HG03060 (cell line): ENCODE results near the gene SAP30BP.

Experiments used
- ATAC-seq: cut with Tn5 transposase; IDR thresholded peaks from one replicate; pipeline ENCODE4 v1.9.1; 2021; ENCODE audit warnings: low read depth, moderate number of reproducible peaks; ENCODE audit not compliant: unreplicated experiment

The SAP30BP gene

DNA sequence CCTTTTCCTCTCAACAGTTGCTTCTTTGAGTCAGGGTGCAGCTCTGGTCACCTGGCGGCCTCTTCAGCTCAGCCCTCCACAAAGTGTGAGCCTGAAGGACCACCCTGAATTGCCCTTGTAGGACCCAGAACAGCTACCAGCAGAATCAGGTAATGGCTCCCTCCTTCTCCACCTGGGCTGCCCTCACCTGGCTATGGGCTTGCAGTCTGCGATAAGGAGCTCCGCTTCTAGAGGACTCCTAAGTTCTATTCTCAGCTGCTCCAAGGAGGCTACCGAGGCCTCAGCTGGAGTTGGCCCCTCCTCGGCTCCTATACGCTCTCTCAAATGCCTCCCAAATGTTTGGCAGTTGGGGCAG is 20.5 kb upstream of the SAP30BP start:
- no peak for ATAC-seq

DNA sequence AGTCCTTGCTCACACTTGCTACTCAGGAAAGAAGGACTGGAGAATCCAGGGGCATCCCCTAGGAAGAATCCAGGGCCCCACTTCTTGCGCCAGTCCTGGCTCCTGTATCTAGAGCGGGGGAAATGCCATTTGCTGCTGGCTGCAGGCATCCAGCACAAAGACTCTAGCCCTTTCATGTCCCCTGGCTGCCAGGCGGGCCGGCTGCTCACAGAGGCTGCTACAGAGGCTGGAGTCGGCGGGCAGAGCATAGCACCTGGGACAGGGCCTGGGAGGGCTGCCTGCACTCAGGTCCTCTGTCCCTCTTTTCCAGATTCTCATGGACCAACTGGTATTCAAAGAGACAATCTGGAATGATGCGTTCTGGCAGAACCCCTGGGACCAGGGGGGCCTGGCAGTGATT is 20.1 kb upstream of the SAP30BP start:
- ATAC-seq: no peak

DNA sequence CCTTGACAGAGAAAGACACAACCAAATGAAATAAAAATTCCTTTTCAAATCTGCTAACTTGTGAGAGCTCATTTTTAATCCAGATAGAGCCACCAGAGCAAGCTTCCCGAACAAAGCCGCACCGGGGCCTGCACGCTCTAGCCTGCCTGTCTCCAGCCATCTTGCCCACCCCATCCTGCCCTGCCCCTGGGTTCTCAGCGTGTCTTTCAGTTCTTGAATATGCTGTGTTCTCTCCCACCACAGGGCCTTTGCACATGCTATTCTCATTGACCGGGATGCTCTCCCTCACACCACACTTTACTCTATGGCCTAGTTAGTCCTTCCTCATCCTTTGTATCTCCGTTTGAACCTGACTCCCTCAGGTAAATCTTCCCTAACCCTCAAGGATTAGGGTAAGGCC is 19.2 kb upstream of the SAP30BP start:
- ATAC-seq: no peak

DNA sequence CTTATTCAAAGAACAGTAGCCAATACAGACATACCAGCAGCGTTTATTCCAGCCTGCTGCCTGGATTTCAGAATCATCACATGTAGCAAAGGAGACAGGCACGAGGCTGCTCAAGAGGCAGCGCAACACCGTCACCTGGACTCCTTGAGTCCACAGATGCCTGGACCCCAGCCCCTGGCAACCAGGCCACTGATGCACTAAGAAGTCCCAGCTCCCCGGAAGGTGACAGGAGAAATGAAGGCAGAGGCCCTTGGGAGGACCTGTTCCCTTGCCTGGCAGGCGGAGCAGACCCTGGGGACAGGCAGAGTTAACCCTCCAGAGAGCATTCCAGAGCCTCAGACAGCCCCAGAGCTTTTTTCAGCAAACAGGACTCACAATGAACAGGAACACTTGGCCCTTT is 17.5 kb upstream of the SAP30BP start:
- ATAC-seq: no peak

DNA sequence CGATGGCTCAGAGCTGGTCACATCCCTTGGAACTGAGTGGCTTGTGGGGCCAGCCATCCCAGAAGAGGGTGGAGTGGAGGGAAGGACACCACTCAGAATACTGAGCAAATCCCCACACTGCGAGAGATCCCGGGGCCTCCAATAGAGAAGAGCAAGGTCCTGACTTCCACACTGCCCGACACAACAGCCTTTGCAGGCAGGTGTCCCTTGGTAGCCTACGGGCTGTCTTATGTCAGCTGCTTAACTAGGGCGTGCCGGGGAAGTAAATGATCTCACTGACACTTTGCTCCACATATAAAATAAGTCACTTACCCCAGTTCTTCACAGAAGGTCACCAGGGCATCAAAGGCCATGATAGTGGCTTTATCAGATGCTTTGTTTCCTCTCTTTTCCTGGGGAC is 16.3 kb upstream of the SAP30BP start:
- ATAC-seq: no peak

DNA sequence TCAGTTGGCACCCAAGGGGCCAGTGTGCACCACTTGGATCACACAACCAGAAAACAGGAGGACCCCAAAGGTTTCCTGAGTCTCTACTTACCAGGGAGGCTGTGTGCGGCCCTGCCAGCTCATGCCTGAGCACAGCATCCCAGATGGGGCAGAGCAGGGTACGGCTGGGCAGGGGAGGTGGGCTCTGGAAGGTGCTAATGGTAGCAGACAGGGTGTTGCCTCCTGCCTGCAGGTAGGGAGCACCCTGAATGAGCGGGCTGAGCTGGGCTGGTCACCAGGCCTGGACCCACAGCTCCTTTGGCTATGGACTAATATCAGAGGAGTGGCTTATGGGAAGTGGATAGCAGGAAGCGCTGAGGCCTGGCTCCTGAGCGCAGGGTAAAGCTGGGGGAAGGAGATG is 14.8 kb upstream of the SAP30BP start:
- ATAC-seq: no peak

DNA sequence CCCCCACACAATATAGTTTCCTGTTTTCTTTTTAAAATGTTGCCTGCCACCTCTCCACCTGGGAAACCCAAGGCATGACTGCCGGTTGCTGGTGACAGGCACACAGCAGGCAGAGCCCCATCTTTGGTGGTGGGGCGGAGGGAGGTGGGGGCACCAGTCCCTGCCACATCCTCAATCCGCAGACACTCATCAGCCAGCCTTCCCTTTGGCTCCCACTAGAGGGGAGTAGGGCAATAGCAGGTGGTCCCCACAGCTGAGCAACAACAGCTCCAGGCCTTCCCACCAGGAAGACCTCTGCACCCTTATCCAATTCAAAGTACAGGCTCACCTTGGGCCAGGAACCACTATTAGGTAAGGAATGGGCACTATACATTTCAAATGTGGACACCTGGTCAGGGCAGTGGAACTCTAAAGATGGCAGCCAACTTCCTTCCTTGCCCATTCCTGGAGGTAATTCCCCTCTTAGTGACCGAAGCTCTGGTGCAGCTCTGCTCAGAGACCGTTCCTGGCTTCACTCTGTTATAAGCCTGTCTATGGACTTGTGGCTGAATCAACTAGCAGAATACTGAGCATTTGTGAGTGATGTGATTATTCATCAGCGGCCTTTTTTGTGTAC is 14.1 kb upstream of the SAP30BP start:
- no peak for ATAC-seq

DNA sequence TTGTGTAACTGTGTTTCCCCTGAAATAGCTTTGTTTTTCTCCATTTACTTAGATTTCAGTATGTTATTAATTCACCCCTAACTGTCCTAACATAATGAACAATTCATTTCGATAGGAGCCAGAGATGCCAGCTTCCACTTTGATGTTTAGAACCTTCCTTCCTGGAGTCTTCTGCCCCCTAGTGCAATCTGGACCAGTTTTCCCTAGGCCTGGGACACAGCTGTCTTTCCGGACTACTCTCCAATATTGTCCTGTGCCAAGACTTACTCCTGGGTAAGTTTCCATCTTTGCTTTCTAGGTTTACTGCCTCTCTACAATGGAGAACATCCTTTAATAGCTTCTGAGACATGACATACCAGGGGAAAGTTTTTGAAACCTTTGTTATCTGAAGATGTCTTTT is 13.0 kb upstream of the SAP30BP start:
- no peak for ATAC-seq

DNA sequence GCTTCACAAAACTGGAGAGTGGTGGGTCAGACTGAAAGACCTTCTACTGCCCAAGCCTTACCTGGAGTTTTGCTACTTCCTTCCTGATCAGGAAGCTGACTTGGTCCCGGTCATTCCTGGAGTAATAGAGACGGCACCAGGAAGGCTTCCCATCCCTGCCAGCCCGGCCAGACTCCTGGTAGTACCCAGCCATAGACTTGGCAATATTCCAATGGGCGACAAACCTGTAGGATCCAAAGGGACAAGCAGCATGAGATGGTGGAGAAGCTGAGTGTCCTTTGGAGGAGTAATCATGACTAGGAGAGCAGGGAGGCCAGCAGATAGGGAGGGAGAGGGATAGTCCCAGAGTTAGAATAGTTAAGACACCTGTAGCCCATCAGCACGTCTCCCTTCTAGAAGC is 8.9 kb upstream of the SAP30BP start:
- ATAC-seq: no peak

DNA sequence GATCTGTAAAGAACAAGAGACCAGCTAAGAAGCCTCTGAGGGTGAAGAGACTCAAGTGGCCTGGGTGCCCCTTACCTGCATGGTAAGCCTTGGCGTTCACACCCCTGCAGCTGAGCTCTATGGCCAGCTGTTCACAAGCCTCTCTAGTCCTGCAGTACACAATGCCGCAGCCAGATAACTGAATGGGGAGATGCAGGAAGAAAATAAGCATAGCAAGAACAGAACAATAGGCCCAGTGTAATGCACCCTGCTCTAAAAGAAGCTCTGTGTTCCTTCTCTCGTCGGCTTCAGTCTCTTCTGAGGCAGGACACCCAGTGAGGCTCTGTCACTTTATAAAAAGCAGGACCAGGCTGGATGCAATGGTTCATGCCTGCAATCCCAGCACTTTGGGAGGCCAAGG is 5.6 kb upstream of the SAP30BP start:
- ATAC-seq: no peak

DNA sequence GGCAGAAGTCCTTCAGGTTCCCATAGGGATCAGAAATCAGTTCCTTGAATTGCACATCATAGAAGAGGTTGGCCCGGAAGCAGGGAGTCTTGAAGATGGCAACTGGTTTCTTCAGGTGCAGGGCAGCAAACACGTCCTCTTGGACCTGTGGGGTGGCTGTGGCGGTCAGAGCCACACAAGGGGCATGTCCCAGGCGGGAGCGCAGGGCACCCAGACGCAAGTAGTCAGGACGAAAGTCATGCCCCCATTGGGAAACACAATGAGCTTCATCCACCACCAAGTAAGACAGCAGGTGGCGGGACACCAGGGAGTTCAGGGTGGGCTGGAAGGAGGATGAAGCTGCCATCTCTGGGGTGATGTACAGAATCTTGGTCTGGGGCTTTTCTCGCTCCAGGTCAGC is 4.6 kb upstream of the SAP30BP start:
- ATAC-seq: no peak

DNA sequence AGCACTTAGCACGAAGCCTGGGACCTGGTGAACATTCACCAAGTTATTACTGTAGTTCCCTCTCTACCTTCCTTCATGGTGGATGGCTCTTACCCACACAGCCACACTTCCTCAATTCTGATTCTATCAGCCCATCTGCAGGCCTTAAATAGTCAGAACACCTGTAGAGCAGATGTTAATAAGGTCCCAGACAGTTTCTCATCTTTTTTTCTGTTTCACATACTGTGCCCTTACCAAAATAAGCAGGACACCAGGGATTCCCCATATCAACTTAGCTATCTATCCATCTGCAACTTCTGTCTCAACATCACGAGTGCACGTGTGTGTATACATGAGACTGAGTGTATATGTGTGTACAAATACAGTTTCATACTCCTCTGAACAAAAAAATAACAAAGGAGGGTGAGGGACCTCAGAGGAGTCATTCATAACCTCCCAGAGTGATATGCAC is 3.0 kb upstream of the SAP30BP start:
- ATAC-seq: peak; percentile 49

DNA sequence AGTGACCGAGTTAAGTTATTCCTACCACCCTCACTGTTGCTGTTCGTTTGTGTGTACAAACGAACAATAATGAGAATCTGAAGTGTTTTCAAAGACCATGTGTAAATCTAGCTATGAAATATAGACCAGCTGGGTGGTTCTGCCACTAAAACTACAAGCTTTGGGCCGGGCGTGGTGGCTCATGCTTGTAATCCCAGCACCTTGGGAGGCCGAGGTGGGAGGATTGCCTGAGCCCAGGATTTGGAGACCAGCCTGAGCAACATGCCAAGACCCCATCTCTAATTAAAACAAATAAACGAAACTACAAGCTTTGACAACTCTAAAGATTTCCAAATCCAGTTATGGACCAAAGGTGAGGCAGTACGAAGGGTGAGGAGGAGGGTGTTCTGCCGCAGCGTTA is 1.2 kb upstream of the SAP30BP start:
- ATAC-seq: no peak

DNA sequence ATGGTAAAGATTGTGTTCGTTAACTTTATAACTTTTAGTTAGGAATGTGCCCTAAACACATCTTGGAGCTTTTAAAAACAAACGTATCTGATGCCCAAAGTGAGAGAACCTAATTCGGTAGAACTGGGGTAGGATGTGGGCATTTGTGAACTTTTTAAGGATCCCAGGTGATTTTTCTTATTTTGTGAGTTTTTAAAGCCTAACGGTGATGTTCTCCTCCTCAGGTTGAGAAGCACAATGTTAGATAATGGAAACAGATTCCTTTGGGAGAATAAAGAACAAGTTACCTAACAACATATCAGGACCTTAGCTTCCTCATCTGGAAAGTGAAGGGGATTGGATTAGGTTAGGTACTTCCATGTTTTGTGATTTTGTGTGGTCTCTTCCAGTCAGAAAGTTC is 687 bp downstream of the SAP30BP start:
- no peak for ATAC-seq

DNA sequence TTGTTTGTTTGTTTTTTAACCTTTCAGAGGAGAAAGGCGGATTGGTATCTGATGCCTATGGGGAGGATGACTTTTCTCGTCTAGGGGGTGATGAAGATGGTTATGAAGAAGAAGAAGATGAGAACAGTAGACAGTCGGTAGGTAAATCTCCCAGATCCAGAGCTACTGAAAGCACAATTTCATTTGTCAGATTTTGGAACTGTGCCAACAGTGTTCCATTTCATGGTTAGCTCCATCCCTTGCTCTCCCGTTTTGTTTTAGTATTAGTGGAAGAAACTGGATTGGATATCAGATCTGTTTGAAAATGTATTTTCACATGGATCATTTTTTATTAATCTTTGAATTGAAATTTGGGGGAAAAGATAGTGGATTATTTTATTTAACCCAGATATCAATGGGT is 1.4 kb downstream of the SAP30BP start:
- no peak for ATAC-seq

DNA sequence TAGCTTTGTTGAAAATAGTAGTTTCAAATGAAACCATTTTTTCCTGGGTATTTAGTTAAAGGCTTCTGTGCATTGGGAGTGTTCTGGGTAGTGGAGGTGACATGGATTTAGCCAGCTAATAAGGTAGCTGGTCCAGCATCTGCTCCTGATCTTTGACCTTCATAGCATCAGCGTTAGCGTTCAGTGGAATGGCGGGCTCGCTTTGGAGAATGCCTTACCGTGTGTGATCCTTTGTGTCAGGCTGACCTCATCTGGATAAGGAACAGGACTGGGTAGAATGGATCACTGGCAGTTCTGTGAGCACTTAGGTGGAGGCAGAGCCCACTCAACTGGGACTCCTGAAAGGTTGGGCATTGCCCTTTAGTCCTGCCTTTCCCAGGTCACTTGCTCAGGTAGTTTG is 3.7 kb downstream of the SAP30BP start:
- no peak for ATAC-seq

DNA sequence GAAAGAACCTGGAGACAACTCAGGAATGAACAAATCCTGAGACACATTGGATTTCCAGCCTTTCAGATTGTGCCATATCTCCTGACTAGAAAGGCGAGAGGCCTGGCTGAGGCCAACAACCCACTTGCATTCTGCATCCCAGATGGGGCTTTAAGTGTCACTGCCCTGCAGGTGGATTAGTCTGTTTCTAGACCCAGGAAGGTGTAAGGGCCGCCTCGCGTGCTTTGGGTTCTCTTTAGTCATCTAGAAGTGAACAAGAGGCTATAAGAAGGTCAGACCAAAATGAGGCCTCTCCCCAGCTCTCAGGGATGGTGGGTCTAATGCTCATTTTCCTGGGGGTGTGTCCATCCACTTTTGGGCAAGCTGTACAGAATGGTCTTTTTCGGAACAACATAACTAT is 4.9 kb downstream of the SAP30BP start:
- no peak for ATAC-seq

DNA sequence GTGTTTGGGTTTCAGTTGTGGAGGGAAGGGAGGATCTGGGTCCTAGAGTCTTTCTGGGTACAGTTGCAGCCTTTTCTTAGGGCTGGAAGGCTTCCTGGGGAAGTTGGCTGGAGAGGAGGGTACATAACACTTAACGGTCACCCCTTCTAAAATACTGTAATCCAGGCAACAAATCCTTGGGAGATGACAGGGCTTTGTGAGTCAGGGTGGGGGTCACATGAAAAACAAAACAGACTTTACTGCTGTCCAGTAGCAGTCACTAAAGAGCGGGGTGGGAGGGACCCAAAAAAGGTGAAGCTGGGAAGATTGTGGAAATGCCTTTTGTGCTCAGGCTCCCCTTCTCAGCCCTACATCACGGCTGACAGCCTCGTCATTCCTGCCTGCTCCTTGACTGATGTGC is 6.3 kb downstream of the SAP30BP start:
- ATAC-seq: no peak

DNA sequence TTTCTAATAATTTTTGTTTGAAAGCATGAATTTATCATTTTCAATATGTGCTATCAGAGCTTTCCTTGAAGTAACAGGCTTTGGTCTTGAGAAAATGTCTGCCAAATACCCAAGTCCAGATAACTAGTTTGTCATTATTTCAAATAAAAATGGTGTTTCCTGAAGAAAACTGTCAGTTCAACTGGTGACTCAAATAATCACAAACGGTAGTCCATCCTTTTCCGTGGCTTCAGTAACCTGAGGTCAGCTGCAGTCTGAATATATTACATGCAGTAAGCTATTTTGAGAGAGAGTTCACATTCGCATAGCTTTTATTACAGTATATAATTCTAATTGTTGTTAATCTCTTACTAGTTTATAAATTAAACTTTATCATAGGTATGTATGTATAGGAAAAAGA is 9.3 kb downstream of the SAP30BP start:
- no peak for ATAC-seq

DNA sequence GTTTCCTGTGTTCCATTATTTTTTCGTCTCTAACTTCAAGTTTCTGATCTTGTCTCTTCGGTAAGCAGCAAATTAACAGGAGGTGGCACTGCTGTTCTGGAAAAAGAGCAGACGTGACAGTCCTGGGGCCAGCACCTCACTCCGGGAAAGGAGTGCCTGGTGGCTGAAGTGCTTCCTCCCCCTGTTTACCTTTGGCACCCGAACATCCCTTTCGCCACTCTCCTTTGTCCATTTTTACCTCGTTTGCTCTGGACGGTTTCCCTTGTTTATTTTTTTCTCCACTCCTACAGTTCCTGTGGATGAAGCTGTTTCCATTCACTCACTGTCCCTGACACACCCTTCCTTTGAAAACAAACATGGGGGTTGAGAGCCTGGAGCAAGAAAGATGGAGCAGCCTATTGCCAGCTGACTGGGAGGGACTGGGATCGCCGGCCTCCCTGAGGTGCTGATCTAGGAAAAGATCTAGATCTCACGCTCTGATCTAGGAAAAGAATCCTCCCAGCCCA is 12.6 kb downstream of the SAP30BP start:
- ATAC-seq: no peak

DNA sequence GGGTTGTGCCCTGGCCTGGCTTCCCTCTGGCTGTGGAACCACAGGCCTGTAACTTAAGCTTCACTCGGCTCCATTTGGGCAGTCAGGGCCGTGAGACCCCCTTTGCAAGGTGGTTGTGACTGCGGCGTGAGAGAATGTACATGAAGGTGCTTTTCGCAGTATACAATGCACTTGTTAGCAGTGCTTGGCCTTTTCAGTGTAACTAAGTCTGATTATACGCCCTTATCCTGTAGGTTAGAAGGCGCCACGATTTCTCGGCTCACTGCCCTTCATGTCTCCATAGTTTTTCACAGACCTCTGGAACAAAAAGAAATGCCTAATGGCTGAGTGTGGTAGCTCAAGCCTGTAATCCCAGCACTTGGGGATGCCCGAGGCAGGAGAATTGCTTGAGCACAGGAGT is 13.3 kb downstream of the SAP30BP start:
- no peak for ATAC-seq

DNA sequence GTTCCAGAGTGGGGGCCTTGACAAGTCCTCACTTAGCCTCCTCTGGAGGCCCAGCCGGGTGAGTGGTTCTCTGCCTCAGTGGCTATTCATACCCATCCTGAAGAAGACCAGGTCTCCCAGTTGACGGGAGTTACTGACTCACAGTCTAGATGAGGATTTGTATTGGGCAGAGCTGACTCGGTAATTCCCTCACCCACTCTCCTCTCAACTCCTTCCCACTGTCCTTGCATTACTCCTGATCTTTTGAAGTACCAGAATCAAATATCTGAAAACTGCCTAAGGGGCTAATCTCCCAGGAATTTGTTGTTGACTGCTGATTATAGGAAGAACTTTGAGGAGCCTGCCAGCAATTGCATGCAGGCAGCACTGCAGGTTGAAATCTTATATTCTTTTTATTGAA is 14.2 kb downstream of the SAP30BP start:
- ATAC-seq: no peak

DNA sequence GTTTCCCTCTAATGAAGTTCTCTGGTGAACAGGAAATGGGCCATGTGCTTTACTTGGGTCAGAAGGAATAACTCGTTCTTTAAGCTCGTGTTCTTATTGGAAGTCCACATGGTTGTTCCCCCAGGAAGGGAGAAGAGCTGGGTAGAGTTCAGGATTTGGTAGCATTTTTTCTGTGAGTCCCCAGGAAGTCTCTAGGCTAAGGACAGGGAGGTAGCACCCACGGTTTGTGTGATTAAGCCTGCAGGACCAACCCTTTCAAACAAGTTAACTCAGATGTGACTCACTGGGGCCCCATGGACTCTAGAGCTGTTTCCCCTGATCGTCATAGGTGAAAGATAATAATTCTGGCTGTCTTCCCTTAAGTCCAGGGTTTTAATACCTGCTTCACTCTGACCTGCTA is 16.4 kb downstream of the SAP30BP start:
- ATAC-seq: no peak
